Body of pancreas (tissue), 4 donors: ENCODE measurements around the gene MYO3A.

Experiments
- CTCF ChIP-seq, 7 experiments: fragments of 450-650 bp in 4 of 7; fragments of 200-600 bp in 3 of 7; sonication (generic) in 3 of 7; IDR thresholded peaks; one replicate each; pipeline ENCODE4 v1.5.1; 2016 to 2019; ENCODE audit warnings: antibody characterized with exemption in 7 of 7
- POLR2A ChIP-seq, 3 donors: fragments of 450-650 bp; IDR thresholded peaks; one replicate each; pipeline ENCODE4 v1.6.1; 2016; ENCODE audit warnings: antibody characterized with exemption in 3 of 3, mild to moderate bottlenecking in 2 of 3

GRCh38 chr10:26090026-26090425 is 156.0 kb downstream of the MYO3A start:
- TF ChIP-seq CTCF (IDR thresholded peaks at IDR 0.05): no peak
- TF ChIP-seq POLR2A (IDR thresholded peaks at IDR 0.05): no peak
